Thyroid gland (tissue), 4 donors: ENCODE measurements around the gene OR6C70. TPM values are rescaled to one million over a fixed set of nuclear protein-coding genes. Genes with fewer than 3 reads are reported as not detected.
"Not testable (repeated sequence)": the region's sequence is repeated elsewhere in the genome, so short reads cannot be mapped to it uniquely, and the experiment has no call there.

Experiments used
- DNase-seq, 2 donors: peaks; one replicate each; pipeline ENCODE4 v3.0.0-alpha.2; 2019
- H3K27ac ChIP-seq, 3 donors: fragments of 200-600 bp; sonication (generic); 1 replicate in 2 of 3; 2 replicates in 1 of 3; pipeline ENCODE4 v1.5.1; 2016 to 2019; ENCODE audit warnings: mild to moderate bottlenecking in 1 of 3, moderate library complexity in 1 of 3
- H3K27me3 ChIP-seq: fragments of 200-600 bp; sonication (generic); one replicate; pipeline ENCODE4 v1.5.1; 2019
- H3K36me3 ChIP-seq, 2 donors: fragments of 200-600 bp; sonication (generic); one replicate each; pipeline ENCODE4 v1.5.1; 2016 to 2019
- H3K4me1 ChIP-seq, 2 donors: fragments of 200-600 bp; sonication (generic); one replicate each; pipeline ENCODE4 v1.5.1; 2017 to 2019
- H3K4me3 ChIP-seq, 3 donors: fragments of 200-600 bp; sonication (generic); replicated peaks in 1 of 3; 1 replicate in 2 of 3; 2 replicates in 1 of 3; pipeline ENCODE4 v1.5.1; 2016; ENCODE audit warnings: mild to moderate bottlenecking in 1 of 3
- H3K9me3 ChIP-seq: fragments of 200-600 bp; sonication (generic); one replicate; pipeline ENCODE4 v1.5.1; 2017
- CTCF ChIP-seq, 6 experiments: fragments of 200-600 bp in 3 of 6; fragments of 450-650 bp in 3 of 6; sonication (generic) in 3 of 6; IDR thresholded peaks; one replicate each; pipeline ENCODE4 v1.5.1; 2016 to 2019; ENCODE audit warnings: antibody characterized with exemption in 6 of 6, mild to moderate bottlenecking in 2 of 6, inconsistent platforms in 1 of 6, moderate library complexity in 1 of 6
- POLR2A ChIP-seq, 2 donors: fragments of 450-650 bp; IDR thresholded peaks; one replicate each; pipeline ENCODE4 v1.6.1; 2017; ENCODE audit warnings: antibody characterized with exemption in 2 of 2, mild to moderate bottlenecking in 2 of 2, moderate library complexity in 1 of 2
- whole genome bisulfite sequencing, 2 donors: methylation state at CpG; one replicate each; pipeline ENCODE4 v1.1.5; 2017; 5-methylcytosine and 5-hydroxymethylcytosine counted together
- intact Hi-C: fragments of 100-400 bp; cut with DNase I; formaldehyde crosslinking; loops from one replicate; pipeline ENCODE4 v1.15.1; 2023
- total RNA-seq, 4 donors: library from RNA; depleted of rRNA; stranded (reverse); fragments of >200 nt; gene quantifications; one replicate each; pipeline ENCODE4 v1.2.3, GENCODE V29; 2016

The OR6C70 gene
- total RNA-seq, 4 donors from 2014 or later, result not detected

- intact Hi-C loops, result no loop called here
- Histone ChIP-seq H3K9me3 (no peaks in the 10 kb centered on the region), H3K27me3 (no peaks in the 10 kb centered on the region), H3K36me3 (no peaks in the 10 kb centered on the region), H3K27ac (no peak overlapping the region), H3K4me3 (no peak overlapping the region), H3K4me1 (no peaks in the 10 kb centered on the region)
- TF ChIP-seq CTCF (IDR thresholded peaks at IDR 0.05) (no peak), POLR2A (IDR thresholded peaks at IDR 0.05) (no peak)
- 98 to 100% methylated on average over 1 of the region's 1 CpG for WGBS, 2 donors
- no peak for DNase-seq
These were observed 24.6 kb downstream of the OR6C70 start for GRCh38 chr12:55445357-55445756.

DNA sequence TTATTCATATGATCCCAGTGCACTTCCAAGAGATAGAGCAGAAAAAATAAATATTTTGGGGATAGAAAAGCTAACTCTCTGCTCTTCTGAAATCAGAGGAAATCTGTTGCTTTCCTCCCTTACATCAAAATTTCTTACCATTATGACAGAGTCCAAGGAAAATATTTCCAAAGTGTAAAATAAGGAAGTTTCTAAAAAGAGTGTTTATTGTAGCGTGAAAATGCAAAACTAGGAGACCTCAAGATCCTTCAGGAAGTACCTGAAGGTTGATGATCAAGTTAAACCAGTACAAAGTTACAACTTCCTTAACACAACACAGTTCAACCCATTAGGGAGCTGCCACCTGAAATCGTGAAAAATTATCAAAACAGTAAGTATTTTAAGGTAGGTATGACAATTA lies 26.2 kb downstream of the OR6C70 start, which contains the start of gene OR6C2:
Gene OR6C2, plus strand, starts transcription at position 301 of the 400 bp plus-strand sequence. CDS start 8,138 bp downstream, outside the sequence.
- intact Hi-C loops, result no loop called here
- Histone ChIP-seq H3K27ac (no peak within 1 kb of the TSS), H3K36me3 (no peaks in the 10 kb centered on the region), H3K4me3 (no peak within 1 kb of the TSS), H3K4me1 (no peaks in the 10 kb centered on the region), H3K27me3 (no peaks in the 10 kb centered on the region), H3K9me3 (no peaks in the 10 kb centered on the region)
- TF ChIP-seq CTCF (IDR thresholded peaks at IDR 0.05) (no peak), POLR2A (IDR thresholded peaks at IDR 0.05) (no peak)
- 26 to 37% methylated on average over 2 of the region's 2 CpGs for WGBS, 2 donors
- DNase-seq, result no peak

DNA sequence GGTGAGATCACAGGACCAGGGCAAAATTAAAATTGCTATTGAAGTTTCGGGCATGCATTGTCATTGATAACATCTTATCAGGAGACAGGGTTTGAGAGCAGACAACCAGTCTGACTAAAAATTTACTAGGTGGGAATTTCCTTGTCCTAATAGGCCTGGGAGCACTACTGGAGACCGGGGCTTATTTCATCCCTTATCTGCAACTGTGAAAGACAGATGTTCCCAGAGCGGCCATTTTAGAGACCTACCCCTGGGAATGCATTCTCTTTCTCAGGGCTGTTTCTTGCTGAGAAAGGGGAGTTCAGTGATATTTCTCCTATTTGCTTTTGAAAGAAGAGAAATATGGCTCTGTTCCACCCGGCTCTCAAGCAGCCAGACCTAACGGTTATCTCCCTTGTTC lies 28.7 kb downstream of the OR6C70 start:
- DNase-seq, H3K36me3 ChIP-seq, H3K4me1 ChIP-seq, H3K4me3 ChIP-seq, intact Hi-C loops, H3K27me3 ChIP-seq, H3K27ac ChIP-seq, H3K9me3 ChIP-seq: not testable (repeated sequence)
- WGBS, 2 donors, result 78 to 86% methylated on average over 5 of the region's 5 CpGs

- intact Hi-C loops, result no loop called here
- H3K27ac ChIP-seq, result no peak overlapping the region
- 43 to 46% methylated on average over 1 of the region's 1 CpG for WGBS, 2 donors
- H3K36me3 ChIP-seq, result no peaks in the 10 kb centered on the region
- DNase-seq, result no peak
- no peak overlapping the region for H3K4me3 ChIP-seq
- no peaks in the 10 kb centered on the region for H3K4me1 ChIP-seq
- H3K27me3 ChIP-seq, result no peaks in the 10 kb centered on the region
- H3K9me3 ChIP-seq, result no peaks in the 10 kb centered on the region
- no peak for TF ChIP-seq CTCF (IDR thresholded peaks at IDR 0.05)
- no peak for TF ChIP-seq POLR2A (IDR thresholded peaks at IDR 0.05)
These were observed 41.4 kb downstream of the OR6C70 start for GRCh38 chr12:55428331-55429243.

DNA sequence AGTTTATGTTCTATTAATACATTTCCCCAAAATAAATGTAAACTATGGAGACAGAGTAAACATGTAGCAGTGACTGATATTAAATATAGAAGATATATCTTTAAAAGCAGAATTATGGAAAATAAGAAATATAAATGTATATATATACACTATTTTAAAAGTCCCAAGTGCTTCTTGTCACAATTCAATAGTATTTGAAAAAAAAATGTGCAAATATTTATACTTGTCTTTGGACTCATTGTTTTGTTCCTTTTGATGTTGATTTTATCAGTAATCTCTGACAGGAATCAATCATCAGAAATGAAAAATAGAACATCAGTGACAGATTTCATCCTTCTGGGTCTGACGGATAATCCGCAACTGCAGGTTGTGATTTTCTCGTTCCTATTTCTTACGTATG lies 44.0 kb downstream of the OR6C70 start, which contains the start of gene OR6C76:
Gene OR6C76, plus strand, starts transcription at position 301 of the 400 bp plus-strand sequence. Its CDS starts 0 bp downstream, at position 301.
- Histone ChIP-seq H3K36me3 (no peaks in the 10 kb centered on the region), H3K27ac (no peak within 1 kb of the TSS), H3K9me3 (no peaks in the 10 kb centered on the region), H3K27me3 (no peaks in the 10 kb centered on the region), H3K4me3 (no peak within 1 kb of the TSS), H3K4me1 (no peaks in the 10 kb centered on the region)
- DNase-seq, result no peak
- TF ChIP-seq CTCF (IDR thresholded peaks at IDR 0.05), result no peak
- no peak for TF ChIP-seq POLR2A (IDR thresholded peaks at IDR 0.05)
- intact Hi-C loops, result no loop called here
- 91 to 93% methylated on average over 4 of the region's 4 CpGs for WGBS, 2 donors
